Testis (tissue), 2 donors: ENCODE results near the gene ITGB3BP.

ENCODE experiments used
- CTCF ChIP-seq, 3 experiments: fragments of 450-650 bp in 2 of 3; fragments of 200-600 bp in 1 of 3; sonication (generic) in 1 of 3; IDR thresholded peaks; one replicate each; pipeline ENCODE4 v1.5.1; 2016 to 2019; ENCODE audit warnings: antibody characterized with exemption in 3 of 3, mild to moderate bottlenecking in 2 of 3, moderate library complexity in 1 of 3
- POLR2A ChIP-seq: fragments of 450-650 bp; IDR thresholded peaks from one replicate; pipeline ENCODE4 v1.6.1; 2017; ENCODE audit warnings: antibody characterized with exemption, mild to moderate bottlenecking, moderate library complexity

DNA sequence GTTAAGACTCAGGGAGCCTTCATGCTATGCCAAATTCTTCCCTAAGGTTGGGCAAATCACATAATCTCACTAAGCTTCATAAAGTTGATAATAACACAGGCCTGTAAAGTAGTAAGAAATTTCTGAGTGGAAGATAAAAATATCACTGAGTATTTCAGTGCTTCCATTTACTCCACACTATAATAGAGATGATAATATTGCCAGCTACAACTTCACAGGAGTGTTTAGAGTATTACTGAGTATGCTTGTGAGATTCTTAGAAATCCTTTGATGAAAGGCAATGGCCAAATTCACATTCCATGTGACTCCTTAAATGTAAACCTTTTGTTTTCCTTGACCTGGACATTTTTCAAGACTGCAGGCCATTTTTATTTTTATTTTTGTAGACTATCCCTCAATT lies 10.4 kb downstream of the ITGB3BP start:
- TF ChIP-seq CTCF (IDR thresholded peaks at IDR 0.05) (no peak), POLR2A (no peak)
